PC-9 (cell line): Measurements from ENCODE around the gene TNFRSF14. TPM values are rescaled to one million over a fixed set of nuclear protein-coding genes. Genes with fewer than 3 reads are reported as not detected.

Source experiments
- BruUV-seq: library from RNA; stranded (reverse); fragments of 400-500 nt; replicated peaks from 2 replicates; lab custom pipeline; 2021; lab: Mats Ljungman, UMichigan
- CTCF ChIA-PET: fragments of 300-600 bp; sonication (Branson Sonifier 250); formaldehyde crosslinking; loops from one replicate; lab custom pipeline; 2022; ENCODE audit warnings: antibody characterized with exemption; lab: Charles Lee
- POLR2A ChIA-PET: fragments of 300-600 bp; sonication (Branson Sonifier 250); formaldehyde crosslinking; loops from one replicate; lab custom pipeline; 2022; ENCODE audit warnings: antibody characterized with exemption; ENCODE audit not compliant: unreplicated experiment; lab: Charles Lee
- DNase-seq, 2 experiments: peaks; one replicate each; pipeline versions ENCODE4 v3.0.0 to v3.0.0-alpha.2; 2015 to 2022; ENCODE audit warnings: mixed read lengths in 1 of 2
- H2AFZ ChIP-seq: fragments of 200-600 bp; sonication (generic); 2 replicates; pipeline ENCODE4 v1.8.1; 2017; ENCODE audit warnings: antibody characterized with exemption
- H3F3A ChIP-seq: fragments of 200-600 bp; sonication (generic); 2 replicates; pipeline ENCODE4 v1.8.1; 2017; ENCODE audit warnings: antibody characterized with exemption, mild to moderate bottlenecking, low read depth; ENCODE audit not compliant: insufficient read depth
- H3K27ac ChIP-seq: fragments of 200-600 bp; sonication (generic); 2 replicates; pipeline ENCODE4 v1.6.1; 2016; ENCODE audit warnings: mixed run types
- H3K27me3 ChIP-seq: fragments of 200-600 bp; sonication (generic); 2 replicates; pipeline ENCODE4 v1.6.1; 2016; ENCODE audit warnings: low read depth, mixed run types; ENCODE audit not compliant: insufficient read depth
- H3K36me3 ChIP-seq: fragments of 200-600 bp; sonication (generic); 2 replicates; pipeline ENCODE4 v1.6.1; 2016; ENCODE audit warnings: low read depth, mixed run types
- H3K4me1 ChIP-seq: fragments of 200-600 bp; sonication (generic); replicated peaks from 2 replicates; pipeline ENCODE4 v1.6.1; 2016; ENCODE audit warnings: mixed run types; ENCODE audit not compliant: insufficient read depth
- H3K4me2 ChIP-seq: fragments of 200-600 bp; sonication (generic); 2 replicates; pipeline ENCODE4 v1.6.1; 2017; ENCODE audit warnings: mixed run types
- H3K4me3 ChIP-seq: fragments of 200-600 bp; sonication (generic); 2 replicates; pipeline ENCODE4 v1.6.1; 2016; ENCODE audit warnings: mixed run types
- H3K79me2 ChIP-seq: fragments of 200-600 bp; sonication (generic); 2 replicates; pipeline ENCODE4 v1.6.1; 2017; ENCODE audit warnings: low read depth, mixed run types
- H3K9me2 ChIP-seq: fragments of 200-600 bp; sonication (generic); 2 replicates; pipeline ENCODE4 v1.8.1; 2017; ENCODE audit warnings: mild to moderate bottlenecking; ENCODE audit not compliant: insufficient read depth
- H3K9me3 ChIP-seq: fragments of 200-600 bp; sonication (generic); 2 replicates; pipeline ENCODE4 v1.8.1; 2016; ENCODE audit warnings: low read depth; ENCODE audit not compliant: insufficient read depth
- H4K20me1 ChIP-seq: fragments of 200-600 bp; sonication (generic); 2 replicates; pipeline ENCODE4 v1.8.1; 2017; ENCODE audit not compliant: insufficient read depth
- CTCF ChIP-seq: fragments of 200-600 bp; sonication (generic); conservative IDR thresholded peaks from 2 replicates; pipeline ENCODE4 v1.6.1; 2017; ENCODE audit warnings: mixed run types, antibody characterized with exemption, mild to moderate bottlenecking, moderate library complexity
- EZH2 ChIP-seq: fragments of 200-600 bp; sonication (generic); IDR thresholded peaks from 2 replicates; pipeline ENCODE4 v1.8.0; 2017; ENCODE audit warnings: antibody characterized with exemption, low read depth
- intact Hi-C: fragments of 100-400 bp; cut with micrococcal nuclease; formaldehyde crosslinking; loops from one replicate; pipeline ENCODE4 v1.10.0; 2022; ENCODE audit not compliant: unreplicated experiment
- total RNA-seq: library from RNA; stranded (reverse); gene quantifications from 2 replicates; pipeline ENCODE4 v1.2.3, GENCODE V29; 2021

The TNFRSF14 gene
- total RNA-seq, 1 experiment from 2014 or later: 9.9 TPM

DNA sequence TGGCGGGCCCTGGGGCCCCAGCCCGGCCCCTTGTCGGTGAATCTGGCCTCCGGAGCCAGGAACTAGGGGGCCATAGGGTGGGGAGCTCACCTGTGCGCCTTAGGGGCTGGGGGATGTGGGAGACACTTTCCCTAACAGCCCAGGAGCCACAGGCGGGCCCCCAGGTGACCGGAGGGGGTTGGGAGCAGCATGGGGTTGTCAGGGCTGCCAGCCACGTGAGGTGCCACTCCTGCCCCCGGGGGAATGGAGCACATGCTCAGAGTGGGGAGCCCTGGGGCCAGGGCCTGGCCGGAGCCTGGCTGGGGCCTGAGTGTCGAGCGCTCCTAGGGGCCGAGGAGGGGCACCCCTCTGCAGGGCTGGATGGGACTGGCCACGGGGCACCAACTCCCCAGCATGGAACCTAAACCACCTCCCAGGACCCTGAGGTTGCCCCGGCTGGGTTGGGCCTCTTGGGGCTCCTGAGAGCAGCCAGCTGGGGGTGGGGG lies 50.3 kb downstream of the TNFRSF14 start:
- DNase-seq: no peak
- peaks cover 72% of the 10 kb centered on the region for H3K27me3 ChIP-seq
- no peak overlapping the region for H2AFZ ChIP-seq
- no peaks in the 10 kb centered on the region for H3K9me3 ChIP-seq
- H3K79me2 ChIP-seq: no peaks in the 10 kb centered on the region
- TF ChIP-seq EZH2 (no peak), CTCF (no peak)
- H3K9me2 ChIP-seq: no peaks in the 10 kb centered on the region
- POLR2A ChIA-PET: no interaction called here
- H3K4me2 ChIP-seq: no peak overlapping the region
- BruUV-seq: no TSS peak
- H3K36me3 ChIP-seq: no peaks in the 10 kb centered on the region
- intact Hi-C loops: no loop called here
- no peak overlapping the region for H3K27ac ChIP-seq
- no peaks in the 10 kb centered on the region for H3K4me1 ChIP-seq
- H3K4me3 ChIP-seq: no peak overlapping the region
- no peaks in the 10 kb centered on the region for H4K20me1 ChIP-seq
- CTCF ChIA-PET: no interaction called here
- H3F3A ChIP-seq: peaks cover 9% of the 10 kb centered on the region; the same call in 1 of the 2 replicates

GRCh38 chr1:2606881-2607621 lies 50.9 kb downstream of the TNFRSF14 start:
- no peaks in the 10 kb centered on the region for H3K36me3 ChIP-seq
- no peaks in the 10 kb centered on the region for H3K4me1 ChIP-seq
- CTCF ChIA-PET: no interaction called here
- peaks cover 70% of the 10 kb centered on the region for H3K27me3 ChIP-seq
- BruUV-seq: no TSS peak
- no peak overlapping the region for H3K27ac ChIP-seq
- H3K79me2 ChIP-seq: no peaks in the 10 kb centered on the region
- peaks cover 9% of the 10 kb centered on the region; the same call in 1 of the 2 replicates for H3F3A ChIP-seq
- intact Hi-C loops: no loop called here
- no peaks in the 10 kb centered on the region for H4K20me1 ChIP-seq
- H2AFZ ChIP-seq: no peak overlapping the region
- H3K4me3 ChIP-seq: no peak overlapping the region
- no peak overlapping the region for H3K4me2 ChIP-seq
- no peak for TF ChIP-seq EZH2
- no peak for TF ChIP-seq CTCF
- no peaks in the 10 kb centered on the region for H3K9me2 ChIP-seq
- no peaks in the 10 kb centered on the region for H3K9me3 ChIP-seq
- no peak for DNase-seq
- POLR2A ChIA-PET: no interaction called here

- ChIA-PET POLR2A (no interaction called here), CTCF (no interaction called here)
- H3K27ac ChIP-seq: no peak overlapping the region
- H3K4me1 ChIP-seq: no peaks in the 10 kb centered on the region
- H2AFZ ChIP-seq: no peak overlapping the region
- H3K27me3 ChIP-seq: peaks cover 70% of the 10 kb centered on the region
- intact Hi-C loops: no loop called here
- H4K20me1 ChIP-seq: no peaks in the 10 kb centered on the region
- H3K9me3 ChIP-seq: no peaks in the 10 kb centered on the region
- no TSS peak for BruUV-seq
- no peaks in the 10 kb centered on the region for H3K79me2 ChIP-seq
- H3K4me3 ChIP-seq: no peak overlapping the region
- H3K4me2 ChIP-seq: no peak overlapping the region
- H3F3A ChIP-seq: peaks cover 9% of the 10 kb centered on the region; the same call in 1 of the 2 replicates
- TF ChIP-seq CTCF (no peak), EZH2 (no peak)
- no peak for DNase-seq
- no peaks in the 10 kb centered on the region for H3K9me2 ChIP-seq
- H3K36me3 ChIP-seq: no peaks in the 10 kb centered on the region
Measured at GRCh38 chr1:2607641-2608091, 51.5 kb downstream of the TNFRSF14 start.
